Activated naive CD4-positive, alpha-beta T cell treated with anti-CD3 and anti-CD28 coated beads for 36 hours (primary cell): ENCODE results near the gene MPP3. TPM values are rescaled to one million over a fixed set of nuclear protein-coding genes. Genes with fewer than 3 reads are reported as not detected.

ENCODE experiments used
- CTCF ChIA-PET: fragments of 350-600 bp; sonication (Branson Sonifier 250); formaldehyde crosslinking; loops from one replicate; lab custom pipeline; 2021; ENCODE audit warnings: antibody characterized with exemption; lab: Charles Lee
- DNase-seq: peaks from one replicate; pipeline ENCODE4 v3.0.0-alpha.2; 2020
- H3K27ac Mint-ChIP-seq: one replicate; pipeline ENCODE4 v1.8.0; 2021; ENCODE audit warnings: mild to moderate bottlenecking, mixed read lengths
- H3K27me3 Mint-ChIP-seq: one replicate; pipeline ENCODE4 v1.8.0; 2021; ENCODE audit warnings: low read depth, mixed read lengths
- H3K36me3 Mint-ChIP-seq: one replicate; pipeline ENCODE4 v1.8.0; 2021; ENCODE audit warnings: low read depth, mixed read lengths
- H3K4me1 Mint-ChIP-seq: one replicate; pipeline ENCODE4 v1.8.0; 2021; ENCODE audit warnings: low read depth, mixed read lengths
- H3K4me3 Mint-ChIP-seq: one replicate; pipeline ENCODE4 v1.8.0; 2021; ENCODE audit warnings: mild to moderate bottlenecking, moderate library complexity, mixed read lengths
- H3K9me3 Mint-ChIP-seq: one replicate; pipeline ENCODE4 v1.8.0; 2021; ENCODE audit warnings: mixed read lengths
- intact Hi-C: fragments of 100-400 bp; cut with micrococcal nuclease; formaldehyde crosslinking; loops from one replicate; pipeline ENCODE4 v1.15.1; 2023
- total RNA-seq, 2 experiments: library from RNA; stranded (reverse); gene quantifications; one replicate each; pipeline ENCODE4 v1.2.3, GENCODE V29; 2021

The MPP3 gene
- total RNA-seq, 2 experiments from 2014 or later, result 0.30 to 0.33 TPM

- no peak overlapping the region for H3K27ac Mint-ChIP-seq
- H3K36me3 Mint-ChIP-seq, result no peaks in the 10 kb centered on the region
- H3K4me1 Mint-ChIP-seq, result no peaks in the 10 kb centered on the region
- CTCF ChIA-PET, result interaction anchor here (0.6 kb wide), 1 partner anchor 544 kb away, joined by 3 read pairs; no protein-coding TSS in a partner anchor
- peaks cover 1% of the 10 kb centered on the region for H3K9me3 Mint-ChIP-seq
- intact Hi-C loops, result loop anchor here (5.0 kb wide), 1 partner anchor 56 kb away; the partner anchor contains the start of gene CD300LG
- DNase-seq, result no peak
- H3K4me3 Mint-ChIP-seq, result no peak overlapping the region
- peaks cover 3% of the 10 kb centered on the region for H3K27me3 Mint-ChIP-seq
Observed at GRCh38 chr17:43791589-43791988, 41.4 kb downstream of the MPP3 start.

GRCh38 chr17:43790311-43790940 is 42.5 kb downstream of the MPP3 start:
- Mint-ChIP-seq H3K4me1 (no peaks in the 10 kb centered on the region), H3K9me3 (peaks cover 1% of the 10 kb centered on the region), H3K27ac (no peak overlapping the region), H3K36me3 (no peaks in the 10 kb centered on the region), H3K27me3 (no peaks in the 10 kb centered on the region), H3K4me3 (no peak overlapping the region)
- CTCF ChIA-PET, result interaction anchor here (0.6 kb wide), 1 partner anchor 29 kb away, joined by 4 read pairs; no protein-coding TSS in a partner anchor
- no peak for DNase-seq
- intact Hi-C loops, result loop anchor here (5.0 kb wide), 1 partner anchor 57 kb away; the partner anchor contains the start of gene CD300LG

DNA sequence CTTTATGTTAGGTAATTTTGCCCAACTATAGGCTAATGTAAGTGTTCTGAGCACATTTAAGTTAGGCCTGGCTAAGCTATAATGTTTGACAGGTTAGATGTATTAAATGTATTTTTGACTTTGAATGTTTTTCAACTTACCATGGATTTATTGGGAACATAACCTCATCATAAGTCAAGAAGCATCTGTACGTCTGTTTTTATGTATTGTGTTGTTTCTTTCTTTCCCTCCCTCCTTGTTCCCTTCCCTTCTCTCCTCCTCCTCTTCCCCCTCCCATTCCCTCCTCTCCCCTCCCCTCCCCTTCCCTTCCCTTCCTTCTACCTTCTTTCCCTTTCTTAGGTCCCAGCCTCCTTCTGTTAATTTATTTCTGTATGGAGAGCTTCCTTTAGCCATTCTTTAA is 43.5 kb downstream of the MPP3 start:
- Mint-ChIP-seq H3K27me3 (no peaks in the 10 kb centered on the region), H3K9me3 (peaks cover 1% of the 10 kb centered on the region), H3K27ac (no peak overlapping the region), H3K4me1 (no peaks in the 10 kb centered on the region), H3K36me3 (no peaks in the 10 kb centered on the region), H3K4me3 (no peak overlapping the region)
- CTCF ChIA-PET, result interaction anchor here (0.6 kb wide), 1 partner anchor 28 kb away, joined by 4 read pairs; no protein-coding TSS in a partner anchor
- DNase-seq, result no peak
- intact Hi-C loops, result loop anchor here (5.0 kb wide), 1 partner anchor 43 kb away; the partner anchor contains the start of gene MPP3

- Mint-ChIP-seq H3K9me3 (peaks cover 1% of the 10 kb centered on the region), H3K27me3 (no peaks in the 10 kb centered on the region), H3K4me1 (no peaks in the 10 kb centered on the region), H3K4me3 (no peak overlapping the region), H3K36me3 (no peaks in the 10 kb centered on the region), H3K27ac (no peak overlapping the region)
- CTCF ChIA-PET, result no interaction called here
- intact Hi-C loops, result loop anchor here (5.0 kb wide), 1 partner anchor 44 kb away; the partner anchor contains the start of gene MPP3
- no peak for DNase-seq
Observed at GRCh38 chr17:43788540-43788939, 44.4 kb downstream of the MPP3 start.

- intact Hi-C loops, result loop anchor here (5.0 kb wide), 1 partner anchor 45 kb away; the partner anchor contains the start of gene MPP3
- peaks cover 5% of the 10 kb centered on the region for H3K27me3 Mint-ChIP-seq
- no peaks in the 10 kb centered on the region for H3K4me1 Mint-ChIP-seq
- no peak overlapping the region for H3K27ac Mint-ChIP-seq
- CTCF ChIA-PET, result interaction anchor here (0.6 kb wide), 1 partner anchor 20 kb away, joined by 4 read pairs; no protein-coding TSS in a partner anchor
- H3K9me3 Mint-ChIP-seq, result no peaks in the 10 kb centered on the region
- no peak overlapping the region for H3K4me3 Mint-ChIP-seq
- no peak for DNase-seq
- no peaks in the 10 kb centered on the region for H3K36me3 Mint-ChIP-seq
Observed at GRCh38 chr17:43787728-43788127, 45.2 kb downstream of the MPP3 start.

- no peak for DNase-seq
- H3K4me3 Mint-ChIP-seq, result no peak overlapping the region
- CTCF ChIA-PET, result interaction anchor here (0.7 to 0.8 kb wide), 2 partner anchors 19 to 224 kb away, joined by 3 to 5 read pairs; no protein-coding TSS in a partner anchor
- no peaks in the 10 kb centered on the region for H3K36me3 Mint-ChIP-seq
- intact Hi-C loops, result loop anchor here (5.0 kb wide), 1 partner anchor 48 kb away; the partner anchor contains the start of gene MPP3
- no peak overlapping the region for H3K27ac Mint-ChIP-seq
- H3K9me3 Mint-ChIP-seq, result no peaks in the 10 kb centered on the region
- peaks cover 13% of the 10 kb centered on the region for H3K27me3 Mint-ChIP-seq
- no peaks in the 10 kb centered on the region for H3K4me1 Mint-ChIP-seq
Observed at GRCh38 chr17:43784628-43785101, 48.3 kb downstream of the MPP3 start.

DNA sequence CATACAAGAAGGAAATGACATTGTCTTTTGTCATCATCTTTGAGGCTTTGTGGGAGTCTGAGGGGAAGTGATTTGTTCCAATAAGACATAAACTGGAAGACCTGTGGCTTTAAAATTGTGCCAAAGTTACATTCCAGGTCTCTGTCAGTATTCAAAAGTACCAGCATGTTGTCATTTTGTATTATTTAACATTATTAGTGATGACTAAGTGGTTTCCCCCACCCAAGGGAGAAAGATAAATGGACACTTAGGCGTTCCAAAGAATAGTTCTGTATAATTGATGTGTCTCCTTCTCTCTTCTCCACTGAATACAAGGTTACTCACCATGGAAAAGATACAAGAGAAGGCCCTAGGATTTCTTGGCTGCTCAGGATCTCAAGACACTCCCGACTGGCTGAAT is 48.9 kb downstream of the MPP3 start:
- no peak overlapping the region for H3K27ac Mint-ChIP-seq
- no peaks in the 10 kb centered on the region for H3K36me3 Mint-ChIP-seq
- intact Hi-C loops, result no loop called here
- H3K4me1 Mint-ChIP-seq, result peaks cover 3% of the 10 kb centered on the region
- CTCF ChIA-PET, result no interaction called here
- no peak overlapping the region for H3K4me3 Mint-ChIP-seq
- peaks cover 13% of the 10 kb centered on the region for H3K27me3 Mint-ChIP-seq
- no peak for DNase-seq
- H3K9me3 Mint-ChIP-seq, result no peaks in the 10 kb centered on the region

GRCh38 chr17:43782913-43783680 is 49.8 kb downstream of the MPP3 start:
- no peaks in the 10 kb centered on the region for H3K9me3 Mint-ChIP-seq
- H3K36me3 Mint-ChIP-seq, result no peaks in the 10 kb centered on the region
- CTCF ChIA-PET, result interaction anchor here (0.7 to 2.4 kb wide), 2 partner anchors 16 to 23 kb away, joined by 4 to 10 read pairs; no protein-coding TSS in a partner anchor
- peaks cover 13% of the 10 kb centered on the region for H3K27me3 Mint-ChIP-seq
- intact Hi-C loops, result no loop called here
- H3K4me1 Mint-ChIP-seq, result peaks cover 4% of the 10 kb centered on the region
- no peak overlapping the region for H3K4me3 Mint-ChIP-seq
- H3K27ac Mint-ChIP-seq, result no peak overlapping the region
- DNase-seq, result no peak

GRCh38 chr17:43780135-43780534 is 52.8 kb downstream of the MPP3 start, which contains the start of gene CFAP97D1:
TSS of gene CFAP97D1 (plus strand) at chr17:43780435. CDS start at chr17:43780463, 28 bp downstream.
- CTCF ChIA-PET, result interaction anchor here (0.7 to 0.8 kb wide), 2 partner anchors 13 to 14 kb away, joined by 3 to 4 read pairs; no protein-coding TSS in a partner anchor
- intact Hi-C loops, result no loop called here

GRCh38 chr17:43779145-43780125 is 53.5 kb downstream of the MPP3 start:
- CTCF ChIA-PET, result interaction anchor here (0.8 to 1.0 kb wide), 3 partner anchors 12 to 14 kb away, joined by 3 to 4 read pairs (median 4); no protein-coding TSS in a partner anchor

More at GRCh38 chr17:43780135-43780534, 52.8 kb downstream of the MPP3 start, which contains the start of gene CFAP97D1:
- peaks cover 13% of the 10 kb centered on the region for H3K27me3 Mint-ChIP-seq
- H3K36me3 Mint-ChIP-seq, result no peaks in the 10 kb centered on the region
- peaks cover 9% of the 10 kb centered on the region for H3K4me1 Mint-ChIP-seq
- H3K9me3 Mint-ChIP-seq, result no peaks in the 10 kb centered on the region
- H3K4me3 Mint-ChIP-seq, result peak within 1 kb of the TSS; percentile 70
- no peak for DNase-seq
- H3K27ac Mint-ChIP-seq, result no peak within 1 kb of the TSS

More at GRCh38 chr17:43779145-43780125, 53.5 kb downstream of the MPP3 start:
- no peak for DNase-seq
- Mint-ChIP-seq H3K27ac (no peak overlapping the region), H3K4me3 (peak overlapping the region; percentile 70), H3K9me3 (no peaks in the 10 kb centered on the region), H3K36me3 (peaks cover 1% of the 10 kb centered on the region), H3K4me1 (peaks cover 9% of the 10 kb centered on the region), H3K27me3 (peaks cover 13% of the 10 kb centered on the region)
- intact Hi-C loops, result loop anchor here (2.0 kb wide), 1 partner anchor 67 kb away; the partner anchor contains the start of gene CD300LG
